Measurements from ENCODE around the gene RHBDF2.

DNA sequence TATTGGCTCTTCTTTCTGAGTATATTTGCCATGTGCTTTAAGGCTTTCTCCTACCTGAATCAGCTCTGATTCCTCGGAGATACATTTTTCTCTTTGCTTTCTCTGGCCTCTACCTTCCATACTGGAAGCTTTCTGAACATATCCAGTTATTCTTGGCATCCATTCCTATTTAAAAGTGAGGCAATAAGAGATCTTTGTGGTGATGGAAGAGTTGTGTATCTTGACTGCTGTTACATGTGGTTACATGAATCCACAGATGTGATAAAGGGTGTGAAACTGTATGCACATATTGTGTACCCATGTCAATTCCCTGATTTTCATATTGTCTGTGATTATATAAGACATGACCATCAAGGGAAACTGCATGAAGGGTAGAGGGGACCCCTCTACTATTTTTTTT, 72.7 kb downstream of the RHBDF2 start:
- TF ChIP-seq, protein P1, sequence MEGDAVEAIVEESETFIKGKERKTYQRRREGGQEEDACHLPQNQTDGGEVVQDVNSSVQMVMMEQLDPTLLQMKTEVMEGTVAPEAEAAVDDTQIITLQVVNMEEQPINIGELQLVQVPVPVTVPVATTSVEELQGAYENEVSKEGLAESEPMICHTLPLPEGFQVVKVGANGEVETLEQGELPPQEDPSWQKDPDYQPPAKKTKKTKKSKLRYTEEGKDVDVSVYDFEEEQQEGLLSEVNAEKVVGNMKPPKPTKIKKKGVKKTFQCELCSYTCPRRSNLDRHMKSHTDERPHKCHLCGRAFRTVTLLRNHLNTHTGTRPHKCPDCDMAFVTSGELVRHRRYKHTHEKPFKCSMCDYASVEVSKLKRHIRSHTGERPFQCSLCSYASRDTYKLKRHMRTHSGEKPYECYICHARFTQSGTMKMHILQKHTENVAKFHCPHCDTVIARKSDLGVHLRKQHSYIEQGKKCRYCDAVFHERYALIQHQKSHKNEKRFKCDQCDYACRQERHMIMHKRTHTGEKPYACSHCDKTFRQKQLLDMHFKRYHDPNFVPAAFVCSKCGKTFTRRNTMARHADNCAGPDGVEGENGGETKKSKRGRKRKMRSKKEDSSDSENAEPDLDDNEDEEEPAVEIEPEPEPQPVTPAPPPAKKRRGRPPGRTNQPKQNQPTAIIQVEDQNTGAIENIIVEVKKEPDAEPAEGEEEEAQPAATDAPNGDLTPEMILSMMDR (IDR thresholded peaks at IDR 0.05 in 4 of 5, conservative IDR thresholded peaks at IDR 0.05 in 1 of 5), result no peak
- TF ChIP-seq POLR2A (IDR thresholded peaks at IDR 0.05), result no peak
